ENCODE results near the gene FAR1. TPM values are rescaled to one million over a fixed set of nuclear protein-coding genes. Genes with fewer than 3 reads are reported as not detected.

FAR1 gene
- polyA plus RNA-seq, 1 experiment = 37.5 TPM

- no peak for DNase-seq (ENCODE audit: low read depth)
- Histone ChIP-seq H3K27me3 (ENCODE audit: control insufficient read depth, insufficient read depth, low read length) (no peaks in the 10 kb centered on the region), H3K4me3 (ENCODE audit: low read depth, low read length) (no peak overlapping the region), H3K36me3 (ENCODE audit: control insufficient read depth, insufficient read depth, low read length) (no peaks in the 10 kb centered on the region)
- CTCF ChIA-PET = interaction anchor here (0.7 to 1.5 kb wide), 5 partner anchors 13 to 754 kb away, joined by 3 to 4 read pairs (median 4); no protein-coding TSS in a partner anchor
- no peak for TF ChIP-seq CTCF (IDR thresholded peaks at IDR 0.05; ENCODE audit: insufficient read depth, low read depth, low read length)
- POLR2A ChIA-PET = no interaction called here
These were observed 1.8 kb upstream of the FAR1 start for GRCh38 chr11:13666708-13667107.

DNA sequence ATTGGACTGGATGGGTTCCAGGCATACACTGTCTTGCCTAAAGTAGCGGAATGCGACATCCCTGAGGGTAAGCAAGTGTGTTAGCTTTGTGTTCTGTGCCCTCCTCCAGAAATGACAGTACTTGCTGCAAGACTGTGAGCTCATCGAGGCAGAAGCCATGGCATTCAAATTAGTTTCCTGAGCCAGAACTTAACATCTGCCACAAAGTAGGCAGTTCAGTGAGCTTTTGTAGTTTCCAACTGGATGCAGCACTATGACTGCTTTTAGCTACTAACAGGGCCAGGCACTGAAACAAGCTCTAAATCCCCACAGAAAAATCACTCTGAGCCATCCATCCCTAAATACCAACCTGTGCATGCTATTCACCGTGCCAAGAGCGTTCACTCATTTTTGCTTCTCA, 1.2 kb upstream of the FAR1 start:
- H3K36me3 ChIP-seq (ENCODE audit: control insufficient read depth, insufficient read depth, low read length) = no peaks in the 10 kb centered on the region
- TF ChIP-seq CTCF (IDR thresholded peaks at IDR 0.05; ENCODE audit: insufficient read depth, low read depth, low read length) = no peak
- DNase-seq (ENCODE audit: low read depth) = peak; percentile 10
- POLR2A ChIA-PET = no interaction called here
- H3K4me3 ChIP-seq (ENCODE audit: low read depth, low read length) = no peak overlapping the region
- H3K27me3 ChIP-seq (ENCODE audit: control insufficient read depth, insufficient read depth, low read length) = no peaks in the 10 kb centered on the region
- CTCF ChIA-PET = interaction anchor here (0.6 to 1.5 kb wide), 9 partner anchors 11 to 755 kb away, joined by 3 to 4 read pairs (median 3); no protein-coding TSS in a partner anchor

DNA sequence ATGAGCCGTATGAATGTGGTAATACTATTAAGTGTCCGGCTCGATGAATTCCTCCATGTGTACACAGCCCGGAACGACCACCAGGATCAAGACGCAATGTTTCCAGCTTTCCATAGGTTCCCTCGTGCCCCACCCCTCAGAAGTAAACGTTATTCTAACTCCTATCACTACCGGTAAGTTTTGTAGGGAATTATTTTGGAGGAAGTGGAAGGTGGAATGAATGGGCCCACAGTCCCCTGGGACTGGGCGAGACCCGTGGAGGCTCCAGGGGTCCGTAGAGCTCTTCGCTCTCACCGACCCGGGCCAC, 720 bp upstream of the FAR1 start:
- ChIA-PET CTCF (interaction anchor here (0.6 to 1.5 kb wide), 9 partner anchors 10 to 704 kb away, joined by 3 to 4 read pairs (median 3); no protein-coding TSS in a partner anchor), POLR2A (no interaction called here)
- H3K4me3 ChIP-seq (ENCODE audit: low read depth, low read length) = peak overlapping the region; percentile 83
- no peak for DNase-seq (ENCODE audit: low read depth)
- H3K27me3 ChIP-seq (ENCODE audit: control insufficient read depth, insufficient read depth, low read length) = no peaks in the 10 kb centered on the region
- no peak for TF ChIP-seq CTCF (IDR thresholded peaks at IDR 0.05; ENCODE audit: insufficient read depth, low read depth, low read length)
- no peaks in the 10 kb centered on the region for H3K36me3 ChIP-seq (ENCODE audit: control insufficient read depth, insufficient read depth, low read length)

DNA sequence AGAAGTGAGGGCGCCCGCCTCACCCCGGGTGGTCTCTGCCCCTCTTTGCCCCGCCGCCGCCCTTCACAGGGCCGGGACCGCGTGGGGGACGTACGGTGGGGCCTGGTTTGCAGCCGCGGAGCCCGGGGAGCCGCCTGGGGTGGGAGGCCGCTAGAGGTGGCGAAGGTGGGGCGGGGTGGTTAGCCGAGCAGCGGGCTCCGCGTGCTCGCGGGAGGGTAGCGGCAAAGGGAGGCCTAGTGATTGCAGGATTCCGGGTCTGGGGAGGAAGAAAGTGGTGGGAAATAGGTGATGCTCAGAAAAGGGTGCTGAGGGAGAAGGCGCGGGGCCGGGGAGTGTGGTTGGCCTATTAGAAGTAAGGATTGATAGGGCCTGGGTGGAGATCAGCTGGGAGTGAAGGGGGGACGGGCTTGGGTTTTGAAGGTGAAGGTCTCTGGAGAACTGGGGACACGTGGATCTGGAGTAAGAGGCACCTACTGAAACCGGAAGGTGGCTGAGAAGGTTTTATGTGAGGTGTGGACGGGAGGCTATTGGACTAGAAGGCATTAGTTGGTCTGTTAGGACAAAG, 571 bp downstream of the FAR1 start:
- ChIA-PET CTCF (no interaction called here), POLR2A (no interaction called here)
- Histone ChIP-seq H3K4me3 (ENCODE audit: low read depth, low read length) (peak overlapping the region; percentile 86), H3K36me3 (ENCODE audit: control insufficient read depth, insufficient read depth, low read length) (no peaks in the 10 kb centered on the region), H3K27me3 (ENCODE audit: control insufficient read depth, insufficient read depth, low read length) (no peaks in the 10 kb centered on the region)
- no peak for TF ChIP-seq CTCF (IDR thresholded peaks at IDR 0.05; ENCODE audit: insufficient read depth, low read depth, low read length)
- DNase-seq (ENCODE audit: low read depth) = no peak

DNA sequence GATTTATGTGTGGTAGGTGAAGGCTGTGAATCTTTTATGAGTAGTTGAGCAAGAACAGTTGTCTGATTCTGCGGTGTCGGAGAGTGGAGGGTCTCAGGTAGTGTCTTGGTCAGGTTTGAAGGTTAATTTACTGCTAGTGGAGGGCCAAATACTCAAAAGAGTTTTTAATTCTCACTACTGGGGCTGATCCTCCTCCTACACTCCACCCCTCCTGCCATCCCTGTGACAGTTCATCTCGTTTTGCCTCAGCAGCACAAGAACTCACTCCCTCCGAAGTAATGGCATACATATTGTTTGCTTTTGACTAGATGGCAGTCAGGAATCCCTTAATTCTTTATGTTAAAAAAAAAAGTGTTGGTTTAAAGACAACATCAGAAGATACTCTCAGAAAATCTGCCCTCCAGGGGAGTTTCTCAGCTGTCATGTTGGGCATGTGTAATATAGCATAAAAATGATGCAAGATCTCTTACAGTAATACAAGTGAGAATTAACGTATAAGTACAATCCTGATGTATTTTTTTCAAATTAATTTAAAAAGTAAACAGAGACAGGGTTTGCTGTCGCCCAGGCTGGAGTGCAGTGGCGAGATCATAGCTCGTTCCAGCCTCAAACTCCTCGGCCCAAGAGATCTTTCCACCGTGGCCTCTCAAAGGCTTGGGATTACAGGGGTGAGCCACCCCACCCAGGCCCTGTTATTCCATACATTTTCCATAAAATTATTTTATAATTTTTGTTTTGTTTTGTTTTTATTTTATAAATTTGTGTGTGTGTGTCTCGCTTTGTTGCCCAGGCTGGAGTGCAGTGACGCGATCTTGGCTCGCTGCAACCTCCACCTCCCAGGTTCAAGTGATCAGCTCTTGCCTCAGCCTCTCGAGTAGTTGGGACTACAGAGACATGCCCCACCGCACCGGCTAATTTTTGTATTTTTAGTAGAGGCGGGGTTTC, 1.3 kb downstream of the FAR1 start:
- ChIA-PET CTCF (interaction anchor here (0.6 kb wide), 1 partner anchor 65 kb away, joined by 5 read pairs; no protein-coding TSS in a partner anchor), POLR2A (interaction anchor here (0.6 kb wide), 1 partner anchor 453 kb away, joined by 3 read pairs; no protein-coding TSS in a partner anchor)
- Histone ChIP-seq H3K27me3 (ENCODE audit: control insufficient read depth, insufficient read depth, low read length) (no peaks in the 10 kb centered on the region), H3K4me3 (ENCODE audit: low read depth, low read length) (peak overlapping the region; percentile 86), H3K36me3 (ENCODE audit: control insufficient read depth, insufficient read depth, low read length) (no peaks in the 10 kb centered on the region)
- TF ChIP-seq CTCF (IDR thresholded peaks at IDR 0.05; ENCODE audit: insufficient read depth, low read depth, low read length) = no peak
- no peak for DNase-seq (ENCODE audit: low read depth)
